Neural progenitor cell (in vitro differentiated cells): Measurements from ENCODE around the gene PCCA.

Experiments
- EZH2 ChIP-seq: fragments of 200-600 bp; sonication (generic); IDR thresholded peaks from 2 replicates; pipeline ENCODE4 v1.6.1; 2017; ENCODE audit warnings: antibody characterized with exemption, mild to moderate bottlenecking, moderate library complexity
- EZH2phosphoT487 ChIP-seq: fragments of 200-600 bp; sonication (generic); IDR thresholded peaks from 2 replicates; pipeline ENCODE4 v1.6.1; 2017; ENCODE audit warnings: antibody characterized with exemption
- TF ChIP-seq, protein P1 (sequence below): fragments of 200-600 bp; sonication (generic); IDR thresholded peaks from 2 replicates; pipeline ENCODE4 v1.5.1; 2017; ENCODE audit warnings: antibody characterized with exemption, mild to moderate bottlenecking

DNA sequence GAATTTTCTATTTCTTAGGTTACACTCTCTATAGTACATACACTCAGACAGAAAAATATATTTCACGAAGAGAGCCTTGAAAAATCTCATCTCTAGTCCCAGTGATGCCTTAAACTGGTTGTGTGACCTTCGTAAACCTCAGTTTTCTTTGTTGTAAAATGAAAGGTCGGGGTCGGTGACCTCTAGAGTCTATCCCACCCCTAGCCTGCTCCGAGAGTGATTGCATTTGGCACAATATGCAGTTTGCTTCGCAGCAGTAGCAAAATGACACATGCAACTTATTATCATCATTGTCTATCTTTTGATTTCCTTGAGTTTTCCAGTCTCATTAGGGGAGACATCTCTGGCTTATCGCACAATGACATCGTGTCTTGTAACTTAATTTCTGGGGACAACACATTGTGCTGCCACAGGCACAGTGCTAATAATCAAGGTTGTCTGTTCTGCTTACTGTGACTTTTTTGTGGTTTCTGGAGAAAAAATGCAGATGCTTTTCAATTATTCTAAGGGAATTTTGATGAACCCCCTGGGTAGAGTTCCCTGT, 384.7 kb downstream of the PCCA start:
- TF ChIP-seq, protein P1, sequence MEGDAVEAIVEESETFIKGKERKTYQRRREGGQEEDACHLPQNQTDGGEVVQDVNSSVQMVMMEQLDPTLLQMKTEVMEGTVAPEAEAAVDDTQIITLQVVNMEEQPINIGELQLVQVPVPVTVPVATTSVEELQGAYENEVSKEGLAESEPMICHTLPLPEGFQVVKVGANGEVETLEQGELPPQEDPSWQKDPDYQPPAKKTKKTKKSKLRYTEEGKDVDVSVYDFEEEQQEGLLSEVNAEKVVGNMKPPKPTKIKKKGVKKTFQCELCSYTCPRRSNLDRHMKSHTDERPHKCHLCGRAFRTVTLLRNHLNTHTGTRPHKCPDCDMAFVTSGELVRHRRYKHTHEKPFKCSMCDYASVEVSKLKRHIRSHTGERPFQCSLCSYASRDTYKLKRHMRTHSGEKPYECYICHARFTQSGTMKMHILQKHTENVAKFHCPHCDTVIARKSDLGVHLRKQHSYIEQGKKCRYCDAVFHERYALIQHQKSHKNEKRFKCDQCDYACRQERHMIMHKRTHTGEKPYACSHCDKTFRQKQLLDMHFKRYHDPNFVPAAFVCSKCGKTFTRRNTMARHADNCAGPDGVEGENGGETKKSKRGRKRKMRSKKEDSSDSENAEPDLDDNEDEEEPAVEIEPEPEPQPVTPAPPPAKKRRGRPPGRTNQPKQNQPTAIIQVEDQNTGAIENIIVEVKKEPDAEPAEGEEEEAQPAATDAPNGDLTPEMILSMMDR: no peak
- TF ChIP-seq EZH2: no peak
- no peak for TF ChIP-seq EZH2phosphoT487
